Prostate gland (tissue), 2 donors: ENCODE results near the gene EP400.

Experiments used
- CTCF ChIP-seq, 4 experiments: fragments of 200-600 bp in 2 of 4; fragments of 450-650 bp in 2 of 4; sonication (generic) in 2 of 4; IDR thresholded peaks; 1 replicate in 3 of 4; 2 replicates in 1 of 4; pipeline ENCODE4 v1.5.1; 2016 to 2019; ENCODE audit warnings: antibody characterized with exemption in 4 of 4, mild to moderate bottlenecking in 2 of 4, moderate library complexity in 2 of 4
- POLR2AphosphoS5 ChIP-seq: sonication (generic); formaldehyde crosslinking; IDR thresholded peaks from one replicate; pipeline ENCODE4 v1.6.1; 2017; ENCODE audit warnings: antibody characterized with exemption

- no peak for TF ChIP-seq CTCF (IDR thresholded peaks at IDR 0.05)
- no peak for TF ChIP-seq POLR2AphosphoS5
Measured at GRCh38 chr12:131934535-131934934, 15.2 kb upstream of the EP400 start.
